Osteoblast (primary cell): Measurements from ENCODE around the gene KIAA1671. TPM values are rescaled to one million over a fixed set of nuclear protein-coding genes. Genes with fewer than 3 reads are reported as not detected.

Experiments
- DNase-seq: peaks from one replicate; pipeline ENCODE4 v3.0.0; 2011; ENCODE audit warnings: low spot score, mixed read lengths; ENCODE audit not compliant: insufficient read length; ENCODE audit errors: missing footprints
- H2AFZ ChIP-seq: 2 replicates; pipeline ENCODE4 v1.6.0; 2011; ENCODE audit warnings: mild to moderate bottlenecking, low read length
- H3K27ac ChIP-seq: 2 replicates; pipeline ENCODE4 v1.5.1; 2011; ENCODE audit warnings: mild to moderate bottlenecking, low read depth, low read length, moderate library complexity
- H3K27me3 ChIP-seq: 2 replicates; pipeline ENCODE4 v1.6.0; 2012; ENCODE audit warnings: mild to moderate bottlenecking, control low read depth, inconsistent platforms, low read length, moderate library complexity; ENCODE audit not compliant: insufficient read depth
- H3K36me3 ChIP-seq: 2 replicates; pipeline ENCODE4 v1.5.1; 2011; ENCODE audit warnings: mild to moderate bottlenecking, low read length, control low read depth, moderate library complexity; ENCODE audit not compliant: insufficient read depth
- H3K4me1 ChIP-seq: 2 replicates; pipeline ENCODE4 v1.5.1; 2011; ENCODE audit warnings: mild to moderate bottlenecking, low read length, control low read depth, moderate library complexity; ENCODE audit not compliant: insufficient read depth
- H3K4me2 ChIP-seq: 2 replicates; pipeline ENCODE4 v1.6.0; 2011; ENCODE audit warnings: mild to moderate bottlenecking, low read length; ENCODE audit not compliant: insufficient read depth
- H3K4me3 ChIP-seq: fragments of 200-600 bp; sonication (generic); 3 replicates; pipeline ENCODE4 v1.5.1; 2012; ENCODE audit warnings: mild to moderate bottlenecking, low read length, inconsistent platforms; ENCODE audit not compliant: insufficient read depth
- H3K79me2 ChIP-seq: 2 replicates; pipeline ENCODE4 v1.6.0; 2012; ENCODE audit warnings: mild to moderate bottlenecking, low read length, control low read depth, inconsistent platforms; ENCODE audit not compliant: insufficient read depth
- H3K9me3 ChIP-seq: 2 replicates; pipeline ENCODE4 v1.5.1; 2011; ENCODE audit warnings: low read depth, low read length, control low read depth
- H4K20me1 ChIP-seq: 2 replicates; pipeline ENCODE4 v1.6.0; 2012; ENCODE audit warnings: mild to moderate bottlenecking, low read length, control low read depth; ENCODE audit not compliant: insufficient read depth
- total RNA-seq: library from RNA; depleted of rRNA; stranded (reverse); fragments of >200 nt; gene quantifications from 2 replicates; pipeline ENCODE4 v1.2.3, GENCODE V29; 2012
- TF ChIP-seq, protein P1 (sequence below): IDR thresholded peaks from 2 replicates; pipeline ENCODE4 v1.5.1; 2011; ENCODE audit warnings: mild to moderate bottlenecking, low read depth, low read length, moderate library complexity; ENCODE audit errors: extremely low read depth

KIAA1671 gene
- total RNA-seq, 1 donor: 16.6 TPM

DNA sequence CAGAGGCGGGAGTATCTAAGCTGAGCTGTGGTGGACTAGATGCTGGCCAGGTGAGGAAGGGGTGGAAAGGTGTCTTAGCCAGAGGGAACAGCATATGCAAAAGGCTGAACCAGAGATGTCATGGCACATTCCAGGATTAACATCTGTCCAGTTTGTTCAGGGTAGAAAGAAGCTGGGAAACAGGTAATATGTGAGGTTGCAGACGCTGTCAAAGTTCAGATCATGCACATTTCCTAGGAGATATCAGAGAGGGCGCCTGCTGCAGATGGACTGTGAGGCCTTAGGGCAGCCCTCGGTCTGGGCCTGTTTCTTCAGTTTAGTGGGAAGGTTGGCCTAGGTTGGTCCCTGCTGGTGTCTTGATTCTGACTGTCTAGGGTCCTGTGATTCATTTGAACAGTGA, 149.5 kb downstream of the KIAA1671 start:
- no peak overlapping the region for H3K27ac ChIP-seq
- H3K27me3 ChIP-seq: no peaks in the 10 kb centered on the region

DNA sequence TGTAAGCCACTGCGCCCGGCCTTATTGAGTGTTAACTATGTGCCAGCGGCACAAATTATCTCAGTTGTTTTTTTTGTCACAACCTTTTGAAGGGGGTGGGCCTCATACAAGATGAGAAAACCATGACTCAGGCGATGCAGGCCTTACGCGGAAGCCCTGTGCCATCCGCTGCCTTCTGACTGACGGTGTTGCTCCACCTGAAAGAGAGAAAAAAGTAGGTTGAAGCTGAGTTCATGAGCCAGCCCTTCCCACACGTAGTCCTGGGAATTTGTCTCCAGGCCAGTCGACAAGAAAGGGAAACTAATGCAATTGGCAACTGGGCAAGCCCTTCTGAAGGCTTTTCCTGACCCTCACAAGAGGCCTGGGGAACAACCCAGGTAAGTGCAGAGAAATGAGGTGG, 150.2 kb downstream of the KIAA1671 start:
- peaks cover 9% of the 10 kb centered on the region for H4K20me1 ChIP-seq
- H3K4me3 ChIP-seq: no peak overlapping the region
- no peak overlapping the region for H2AFZ ChIP-seq
- TF ChIP-seq, protein P1, sequence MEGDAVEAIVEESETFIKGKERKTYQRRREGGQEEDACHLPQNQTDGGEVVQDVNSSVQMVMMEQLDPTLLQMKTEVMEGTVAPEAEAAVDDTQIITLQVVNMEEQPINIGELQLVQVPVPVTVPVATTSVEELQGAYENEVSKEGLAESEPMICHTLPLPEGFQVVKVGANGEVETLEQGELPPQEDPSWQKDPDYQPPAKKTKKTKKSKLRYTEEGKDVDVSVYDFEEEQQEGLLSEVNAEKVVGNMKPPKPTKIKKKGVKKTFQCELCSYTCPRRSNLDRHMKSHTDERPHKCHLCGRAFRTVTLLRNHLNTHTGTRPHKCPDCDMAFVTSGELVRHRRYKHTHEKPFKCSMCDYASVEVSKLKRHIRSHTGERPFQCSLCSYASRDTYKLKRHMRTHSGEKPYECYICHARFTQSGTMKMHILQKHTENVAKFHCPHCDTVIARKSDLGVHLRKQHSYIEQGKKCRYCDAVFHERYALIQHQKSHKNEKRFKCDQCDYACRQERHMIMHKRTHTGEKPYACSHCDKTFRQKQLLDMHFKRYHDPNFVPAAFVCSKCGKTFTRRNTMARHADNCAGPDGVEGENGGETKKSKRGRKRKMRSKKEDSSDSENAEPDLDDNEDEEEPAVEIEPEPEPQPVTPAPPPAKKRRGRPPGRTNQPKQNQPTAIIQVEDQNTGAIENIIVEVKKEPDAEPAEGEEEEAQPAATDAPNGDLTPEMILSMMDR: no peak
- no peak overlapping the region for H3K4me2 ChIP-seq
- no peak for DNase-seq
- H3K9me3 ChIP-seq: no peaks in the 10 kb centered on the region
- no peaks in the 10 kb centered on the region for H3K4me1 ChIP-seq
- no peak overlapping the region for H3K27ac ChIP-seq
- H3K27me3 ChIP-seq: no peaks in the 10 kb centered on the region
- no peaks in the 10 kb centered on the region for H3K79me2 ChIP-seq
- H3K36me3 ChIP-seq: no peaks in the 10 kb centered on the region

More for the DNA sequence above, 149.5 kb downstream of the KIAA1671 start:
- peaks cover 9% of the 10 kb centered on the region for H4K20me1 ChIP-seq
- no peaks in the 10 kb centered on the region for H3K9me3 ChIP-seq
- H2AFZ ChIP-seq: no peak overlapping the region
- TF ChIP-seq, protein P1: no peak
- H3K4me3 ChIP-seq: no peak overlapping the region
- no peaks in the 10 kb centered on the region for H3K36me3 ChIP-seq
- no peaks in the 10 kb centered on the region for H3K79me2 ChIP-seq
- no peaks in the 10 kb centered on the region for H3K4me1 ChIP-seq
- no peak overlapping the region for H3K4me2 ChIP-seq
- DNase-seq: no peak

DNA sequence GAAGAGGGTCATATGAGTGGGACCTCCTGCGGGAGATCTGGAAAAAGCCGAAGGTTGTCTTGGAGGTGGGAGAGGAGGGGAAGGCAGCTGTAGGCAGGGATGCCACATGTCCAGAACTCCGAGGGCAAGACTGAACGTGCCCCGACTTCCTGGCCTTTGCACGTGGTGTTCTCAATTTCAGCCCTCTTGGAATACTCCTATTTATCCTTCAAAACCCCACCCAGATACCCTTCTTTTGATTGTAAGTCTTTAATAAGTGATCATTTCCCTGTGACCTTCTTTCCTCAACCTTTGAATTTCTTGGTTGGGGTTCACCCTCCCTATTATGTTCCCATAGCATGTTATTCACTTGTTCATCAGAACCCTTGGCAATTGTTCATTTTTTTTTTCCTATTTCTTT, 151.9 kb downstream of the KIAA1671 start:
- H4K20me1 ChIP-seq: peaks cover 9% of the 10 kb centered on the region
- H3K4me2 ChIP-seq: no peak overlapping the region
- no peak overlapping the region for H3K4me3 ChIP-seq
- H3K36me3 ChIP-seq: no peaks in the 10 kb centered on the region
- H2AFZ ChIP-seq: no peak overlapping the region
- no peak for DNase-seq
- TF ChIP-seq, protein P1: no peak
- no peaks in the 10 kb centered on the region for H3K4me1 ChIP-seq
- H3K79me2 ChIP-seq: no peaks in the 10 kb centered on the region
- no peak overlapping the region for H3K27ac ChIP-seq
- no peaks in the 10 kb centered on the region for H3K27me3 ChIP-seq
- H3K9me3 ChIP-seq: no peaks in the 10 kb centered on the region

DNA sequence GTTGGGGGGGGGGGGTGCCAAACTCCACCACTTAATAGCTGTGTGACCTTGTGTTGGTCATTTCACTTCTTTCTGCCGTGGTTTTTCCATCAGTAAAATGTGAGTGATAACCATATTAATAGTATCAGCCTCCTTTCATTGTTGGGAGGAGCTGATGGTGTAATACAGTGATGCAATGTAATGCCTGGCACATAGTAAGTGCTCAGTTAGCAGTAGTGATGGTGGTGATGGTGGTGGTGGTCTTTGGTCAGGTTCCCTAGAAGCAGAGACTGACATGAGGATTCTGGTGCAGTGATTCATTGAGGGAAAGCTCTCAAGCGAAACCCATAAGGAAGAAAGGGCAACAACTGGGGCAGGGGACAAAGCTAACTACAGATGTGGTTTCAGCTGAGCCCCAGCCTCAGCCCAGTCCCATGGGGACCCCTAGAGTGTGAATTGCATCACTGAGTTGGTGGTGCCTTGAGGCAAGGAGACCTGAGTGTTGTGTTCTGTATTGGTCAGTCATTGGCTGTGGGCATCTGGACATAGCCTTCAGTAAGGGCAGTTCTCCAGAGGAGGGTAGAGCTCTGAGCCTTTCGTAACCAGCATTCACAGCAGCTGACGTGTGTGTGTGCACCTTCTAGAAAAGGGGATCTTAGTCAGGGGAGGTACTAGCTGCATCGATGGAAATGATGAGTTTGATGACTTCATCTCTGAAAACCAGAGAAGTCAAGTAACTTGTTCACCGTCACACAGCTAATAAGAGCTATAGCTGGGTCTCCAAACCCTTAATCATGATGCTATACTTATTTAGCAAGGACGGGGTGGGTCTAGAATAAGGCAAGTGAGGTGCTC, 153.5 kb downstream of the KIAA1671 start:
- TF ChIP-seq, protein P1: no peak
- H3K27ac ChIP-seq: no peak overlapping the region
- H3K4me3 ChIP-seq: no peak overlapping the region
- no peaks in the 10 kb centered on the region for H3K79me2 ChIP-seq
- H3K27me3 ChIP-seq: no peaks in the 10 kb centered on the region
- H3K4me1 ChIP-seq: peaks cover 5% of the 10 kb centered on the region
- peaks cover 6% of the 10 kb centered on the region for H4K20me1 ChIP-seq
- no peak overlapping the region for H3K4me2 ChIP-seq
- H3K36me3 ChIP-seq: no peaks in the 10 kb centered on the region
- H2AFZ ChIP-seq: no peak overlapping the region
- H3K9me3 ChIP-seq: no peaks in the 10 kb centered on the region
- DNase-seq: no peak
